K562 (cell line): Measurements from ENCODE around the gene VSIG2. TPM values are rescaled to one million over a fixed set of nuclear protein-coding genes. Genes with fewer than 3 reads are reported as not detected.
A peak's percentile ranks its signal among the peaks of the same experiment; 100 is the strongest.

Source experiments
- ATAC-seq: fragments of 200-7000 bp; cut with Tn5 transposase; 3 replicates; pipeline ENCODE4 v1.9.1; 2020; ENCODE audit warnings: moderate library complexity
- BruUV-seq: library from RNA; stranded (reverse); fragments of 400-500 nt; replicated peaks from 2 replicates; lab custom pipeline; 2021; lab: Mats Ljungman, UMichigan
- CTCF ChIA-PET: fragments of 300-600 bp; formaldehyde crosslinking; extraction: SDS; loops from one replicate; lab custom pipeline; 2021; ENCODE audit warnings: low intra/inter-chr PET ratio; lab: Yijun Ruan, JAX
- POLR2A ChIA-PET: fragments of 300-600, 350-650 bp; sonication (Branson Sonifier 250); formaldehyde crosslinking; extraction: SDS; loops from one replicate; lab custom pipeline; 2021; ENCODE audit warnings: antibody characterized with exemption, inconsistent platforms; lab: Yijun Ruan, JAX
- DNase-seq, 4 experiments: peaks; one replicate each; pipeline versions ENCODE4 v3.0.0 to v3.0.0-alpha.2; 2011 to 2018; ENCODE audit warnings: low spot score in 3 of 4, mixed read lengths in 3 of 4; ENCODE audit errors: extremely low read depth in 1 of 4
- FAIRE-seq: peaks from 2 replicates; lab custom pipeline; 2011; peaks lifted over from hg19 to GRCh38; lab: Jason Lieb, UNC
- H2AFZ ChIP-seq: 2 replicates; pipeline ENCODE4 v1.6.0; 2011; ENCODE audit warnings: low read depth, low read length, control low read depth, inconsistent platforms
- H3K27ac ChIP-seq: fragments of 200-600 bp; 3 replicates; pipeline ENCODE4 v1.8.0; 2011; ENCODE audit warnings: low read depth, mild to moderate bottlenecking, control low read depth, inconsistent platforms, low read length, moderate library complexity, mixed read lengths; ENCODE audit errors: extremely low read depth
- H3K27me3 ChIP-seq, 2 experiments: fragments of 300-600 bp in 1 of 2; 2 replicates in 1 of 2; 3 replicates in 1 of 2; pipeline versions ENCODE4 v1.6.0 to v1.8.0; 2011; ENCODE audit warnings: inconsistent platforms in 2 of 2, low read length in 2 of 2, mild to moderate bottlenecking in 1 of 2, mixed read lengths in 1 of 2, moderate library complexity in 1 of 2; ENCODE audit not compliant: control insufficient read depth in 2 of 2, insufficient read depth in 2 of 2
- H3K36me3 ChIP-seq: fragments of 300-600 bp; 3 replicates; pipeline ENCODE4 v1.8.0; 2011; ENCODE audit warnings: mild to moderate bottlenecking, low read length, inconsistent platforms; ENCODE audit not compliant: control insufficient read depth, insufficient read depth
- H3K4me1 ChIP-seq, 2 experiments: fragments of 200-600 bp in 1 of 2; replicated peaks in 1 of 2; 2 replicates in 1 of 2; 3 replicates in 1 of 2; pipeline versions ENCODE4 v1.5.1 to v1.8.0; 2011; ENCODE audit warnings: inconsistent platforms in 2 of 2, low read length in 2 of 2, mild to moderate bottlenecking in 1 of 2, mixed read lengths in 1 of 2, moderate library complexity in 1 of 2; ENCODE audit not compliant: control insufficient read depth in 2 of 2, insufficient read depth in 2 of 2
- H3K4me2 ChIP-seq: 2 replicates; pipeline ENCODE4 v1.6.1; 2011; ENCODE audit warnings: low read length, control low read depth, inconsistent platforms, mixed read lengths; ENCODE audit not compliant: insufficient read depth
- H3K4me3 ChIP-seq: fragments of 200-600 bp; sonication (generic), shearing (Covaris generic); 2 replicates; pipeline ENCODE4 v1.5.1; 2016; ENCODE audit warnings: control low read depth, inconsistent platforms
- H3K79me2 ChIP-seq: fragments of 200-600 bp; 3 replicates; pipeline ENCODE4 v1.8.0; 2011; ENCODE audit warnings: low read length, inconsistent platforms; ENCODE audit not compliant: control insufficient read depth, insufficient read depth
- H3K9ac ChIP-seq, 2 experiments: 2 replicates each; pipeline versions ENCODE4 v1.6.0 to v1.6.1; 2011; ENCODE audit warnings: low read depth in 2 of 2, low read length in 2 of 2, control low read depth in 1 of 2, inconsistent platforms in 1 of 2, mild to moderate bottlenecking in 1 of 2, mixed read lengths in 1 of 2; ENCODE audit not compliant: insufficient read depth in 1 of 2
- H3K9me1 ChIP-seq: one replicate; pipeline ENCODE4 v1.6.0; 2011; ENCODE audit warnings: inconsistent platforms, mild to moderate bottlenecking, low read length, moderate library complexity; ENCODE audit not compliant: control insufficient read depth, insufficient read depth
- H3K9me3 ChIP-seq: replicated peaks from 2 replicates; pipeline ENCODE4 v1.5.1; 2011; ENCODE audit warnings: low read depth, low read length, inconsistent platforms; ENCODE audit not compliant: control insufficient read depth, insufficient read depth
- H4K20me1 ChIP-seq: replicated peaks from 2 replicates; pipeline ENCODE4 v1.6.1; 2011; ENCODE audit warnings: low read length, inconsistent platforms, mixed read lengths; ENCODE audit not compliant: control insufficient read depth, insufficient read depth
- BCL6 ChIP-seq: fragments of 250-450 bp; sonication (Bioruptor Pico); IDR thresholded peaks from 2 replicates; pipeline ENCODE4 v1.4.0; 2020
- CCNT2 ChIP-seq: IDR thresholded peaks from 2 replicates; pipeline ENCODE4 v1.6.1; 2011; ENCODE audit warnings: borderline replicate concordance, low read depth, mild to moderate bottlenecking, moderate library complexity, mixed read lengths, low read length; ENCODE audit not compliant: insufficient read length; ENCODE audit errors: extremely low read depth
- CREB1 ChIP-seq, 2 experiments: sonication (generic) in 1 of 2; formaldehyde crosslinking in 1 of 2; IDR thresholded peaks; 2 replicates each; pipeline versions ENCODE4 v1.6.1 to v1.8.0; 2012 to 2022; ENCODE audit warnings: inconsistent platforms in 1 of 2, mild to moderate bottlenecking in 1 of 2, missing genetic modification reagents in 1 of 2, moderate library complexity in 1 of 2
- EGR1 ChIP-seq: fragments of 450-650 bp; conservative IDR thresholded peaks from 2 replicates; pipeline ENCODE4 v1.6.1; 2017; ENCODE audit warnings: mild to moderate bottlenecking
- GATAD2A ChIP-seq: fragments of 450-650 bp; IDR thresholded peaks from 2 replicates; pipeline ENCODE4 v1.6.1; 2017
- MAZ ChIP-seq, 2 experiments: fragments of 450-650 bp in 1 of 2; sonication (generic) in 1 of 2; formaldehyde crosslinking; IDR thresholded peaks in 1 of 2; conservative IDR thresholded peaks in 1 of 2; 2 replicates each; pipeline versions ENCODE4 v1.4.0 to v1.5.0; 2020; ENCODE audit warnings: mild to moderate bottlenecking in 1 of 2, missing genetic modification reagents in 1 of 2
- NRF1 ChIP-seq, 2 experiments: fragments of 450-650 bp; IDR thresholded peaks in 1 of 2; conservative IDR thresholded peaks in 1 of 2; 2 replicates each; pipeline ENCODE4 v1.6.1; 2014; ENCODE audit warnings: mild to moderate bottlenecking in 2 of 2
- PHF8 ChIP-seq: fragments of 200-600 bp; sonication (generic); IDR thresholded peaks from 2 replicates; pipeline ENCODE4 v1.6.1; 2012; ENCODE audit warnings: mixed run types, mild to moderate bottlenecking, inconsistent platforms, low read length, moderate library complexity, borderline replicate concordance
- PHTF2 ChIP-seq: fragments of 250-450 bp; sonication (Bioruptor Pico); IDR thresholded peaks from 2 replicates; pipeline ENCODE4 v1.5.0; 2021; ENCODE audit warnings: mild to moderate bottlenecking
- RB1 ChIP-seq: fragments of 450-650 bp; IDR thresholded peaks from 2 replicates; pipeline ENCODE4 v1.6.1; 2017; ENCODE audit warnings: low read depth, mild to moderate bottlenecking
- SMC3 ChIP-seq: conservative IDR thresholded peaks from 2 replicates; pipeline ENCODE4 v1.6.1; 2011; ENCODE audit warnings: low read depth, low read length, improper control_type of control experiment; ENCODE audit not compliant: insufficient read depth
- ZBTB7A ChIP-seq: IDR thresholded peaks from 2 replicates; pipeline ENCODE4 v1.6.1; 2011; ENCODE audit warnings: low read depth, mild to moderate bottlenecking, low read length, moderate library complexity, borderline replicate concordance; ENCODE audit not compliant: control insufficient read depth
- ZC3H8 ChIP-seq: fragments of 450-650 bp; IDR thresholded peaks from 2 replicates; pipeline ENCODE4 v1.6.1; 2017
- WGBS: fragments of 100-300 bp; shearing (Covaris generic); methylation state at CpG from one replicate; pipeline ENCODE4 v1.1.6; 2016; ENCODE audit warnings: low coverage, mixed read lengths; ENCODE audit not compliant: insufficient coverage; ENCODE audit errors: missing lambda C conversion rate; 5-methylcytosine and 5-hydroxymethylcytosine counted together
- in situ Hi-C: fragments of 300-500 bp; cut with MboI; formaldehyde crosslinking; loops from 4 replicates; pipeline ENCODE4 v1.15.0; 2018; ENCODE audit warnings: inconsistent platforms, mixed read lengths
- intact Hi-C: fragments of 100-400 bp; cut with micrococcal nuclease; formaldehyde crosslinking; loops from 2 replicates; pipeline ENCODE4 v1.14.2; 2022
- polyA plus RNA-seq, 8 experiments: library from polyadenylated mRNA; depleted of rRNA in 4 of 8; stranded (reverse) in 5 of 8; unstranded in 3 of 8; fragments of >200 nt; fragmentation: Nextera tagmentation in 2 of 8; fragmentation: Illumina TruSeq in 1 of 8; extraction: Ambion mirVana in 2 of 8; extraction: Trizol in 1 of 8; gene quantifications; 2 replicates each; pipeline versions ENCODE4 v1.2.1 to v1.2.3, GENCODE V29; 2011 to 2014; ENCODE audit warnings: inconsistent platforms in 1 of 8, missing spikeins in 1 of 8
- total RNA-seq, 7 experiments: library from RNA; depleted of rRNA in 6 of 7; stranded (reverse); fragments of >200 nt in 6 of 7; fragmentation: Illumina TruSeq in 2 of 7; extraction: Trizol in 2 of 7; gene quantifications; 2 replicates each; pipeline versions ENCODE4 v1.2.1 to v1.2.3, GENCODE V29; 2011 to 2021; ENCODE audit warnings: low replicate concordance in 1 of 7
- TF ChIP-seq, protein P1 (sequence below), 2 experiments: IDR thresholded peaks; 2 replicates each; pipeline ENCODE4 v1.6.1; 2011; ENCODE audit warnings: borderline replicate concordance in 1 of 2, control low read depth in 1 of 2, low read depth in 1 of 2, low read length in 1 of 2, mild to moderate bottlenecking in 1 of 2, mixed read lengths in 1 of 2, moderate library complexity in 1 of 2; ENCODE audit not compliant: insufficient read depth in 1 of 2, insufficient read length in 1 of 2, poor library complexity in 1 of 2, severe bottlenecking in 1 of 2; ENCODE audit errors: extremely low read depth in 1 of 2
- TF ChIP-seq, protein P2 (sequence below): sonication (generic); formaldehyde crosslinking; IDR thresholded peaks from 2 replicates; pipeline ENCODE4 v1.8.0; 2022; ENCODE audit warnings: mild to moderate bottlenecking, low read depth, missing genetic modification reagents
- TF ChIP-seq, protein P3 (sequence below): fragments of 450-650 bp; IDR thresholded peaks from 2 replicates; pipeline ENCODE4 v1.6.1; 2016; ENCODE audit warnings: missing biosample characterization, missing genetic modification characterization

Gene VSIG2
- total and polyA plus RNA-seq, 9 of the 15 experiments (the other 6 are each of a cell fraction or from before 2014, with no cell fraction given), result not detected

DNA sequence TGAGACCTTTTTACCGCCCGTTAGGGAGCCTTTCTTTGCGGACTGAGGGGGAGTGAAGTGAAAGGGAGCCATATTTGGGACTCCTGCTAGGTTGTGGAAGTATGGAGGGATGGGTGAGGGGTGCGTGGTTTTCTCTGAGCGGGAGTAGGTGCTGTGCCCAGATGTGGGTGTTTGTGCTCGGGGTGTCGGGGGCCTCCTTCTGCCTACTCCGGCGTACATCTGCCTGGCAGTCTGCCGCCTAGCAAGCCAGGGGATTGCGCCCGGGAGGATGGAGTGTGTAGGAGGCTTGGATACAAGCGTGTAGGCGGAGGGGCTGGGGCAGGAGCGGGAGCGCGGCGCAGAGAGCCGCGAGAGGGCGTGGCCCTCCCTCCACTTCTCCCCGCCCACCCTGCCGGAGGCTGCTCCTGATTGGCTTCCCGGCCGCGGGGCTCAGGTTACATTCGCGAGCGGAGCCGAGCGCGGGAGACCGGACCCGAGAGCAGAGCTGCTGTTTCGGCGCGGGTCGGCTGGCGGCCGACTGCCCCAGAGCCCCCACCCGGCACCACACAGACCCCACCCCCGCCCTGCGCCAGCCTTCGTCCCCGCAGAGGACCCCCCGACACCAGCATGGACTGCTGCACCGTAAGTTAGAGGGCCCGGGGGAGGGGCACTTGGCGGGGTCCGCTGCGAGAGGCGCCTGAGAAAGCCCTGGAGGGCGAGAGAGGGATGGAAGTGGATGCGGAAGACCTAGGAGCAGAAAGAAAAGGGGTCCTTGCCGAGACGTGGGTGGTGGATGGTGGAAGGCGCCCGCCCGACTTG is 12.4 kb downstream of the VSIG2 start, which contains the start of gene NRGN:
NRGN (plus strand) TSS at position 464 of the 798 bp plus-strand sequence; CDS start at position 607, 143 bp downstream.
- peak within 1 kb of the TSS; percentile 87 for H3K4me2 ChIP-seq
- H3K4me1 ChIP-seq, result peaks cover 14 to 17% of the 10 kb centered on the region in 2 experiments; a peak in 4 of 5 replicates
- H3K4me3 ChIP-seq, result peak within 1 kb of the TSS; percentile 54
- H3K9me3 ChIP-seq, result no peaks in the 10 kb centered on the region
- H3K9ac ChIP-seq, result peak within 1 kb of the TSS; percentile 38 to 82; a peak in 3 of 4 replicates
- H3K27ac ChIP-seq, result no peak within 1 kb of the TSS
- FAIRE-seq, result peak; percentile 90
- 0 out of 2 replicates have a peak, but pooled peaks cover 9% of the 10 kb centered on the region for H4K20me1 ChIP-seq
- no TSS peak for BruUV-seq
- DNase-seq, result peak; percentile 95 to 97 (median 97)
- no peaks in the 10 kb centered on the region for H3K36me3 ChIP-seq
- H3K79me2 ChIP-seq, result no peaks in the 10 kb centered on the region
- ChIA-PET CTCF (interaction anchor here (0.5 kb wide), 1 partner anchor 1160 kb away, joined by 3 read pairs; no protein-coding TSS in a partner anchor), POLR2A (interaction anchor here (1.0 kb wide), 1 partner anchor 20 kb away, joined by 3 read pairs; no protein-coding TSS in a partner anchor)
- intact Hi-C loops, result no loop called here
- H3K9me1 ChIP-seq, result no peaks in the 10 kb centered on the region
- ATAC-seq, result peak; percentile 100
- peaks cover 13 to 45% of the 10 kb centered on the region in 2 experiments; a peak in 4 of 5 replicates for H3K27me3 ChIP-seq
- WGBS, result 1% methylated on average over 23 of the region's 59 CpGs
- in situ Hi-C loops, result no loop called here
- peak within 1 kb of the TSS; percentile 87 for H2AFZ ChIP-seq
- TF ChIP-seq ZBTB7A (peak; percentile 64; the same call in 1 of the 2 replicates), GATAD2A (no peak), SMC3 (no peak), EGR1 (peak; percentile 84), BCL6 (no peak), ZC3H8 (no peak), PHTF2 (no peak), NRF1 (conservative IDR thresholded peaks at IDR 0.05 in 1 of 2, IDR thresholded peaks at IDR 0.05 in 1 of 2) (peak; percentile 64 to 70), PHF8 (peak; percentile 24; the same call in 1 of the 2 replicates), MAZ (CRISPR knock-in tag; conservative IDR thresholded peaks at IDR 0.05 in 1 of 2, IDR thresholded peaks at IDR 0.05 in 1 of 2) (0 out of 4 replicates have a peak, but pooled peaks have one; percentile 11 to 42), CCNT2 (peak; percentile 45), RB1 (peak; percentile 28; the same call in 1 of the 2 replicates), CREB1 (IDR thresholded peaks at IDR 0.05) (0 out of 2 replicates have a peak, but pooled peaks have one; percentile 5), CREB1 (CRISPR knock-in tag; IDR thresholded peaks at IDR 0.05) (no peak)
- TF ChIP-seq, protein P1, sequence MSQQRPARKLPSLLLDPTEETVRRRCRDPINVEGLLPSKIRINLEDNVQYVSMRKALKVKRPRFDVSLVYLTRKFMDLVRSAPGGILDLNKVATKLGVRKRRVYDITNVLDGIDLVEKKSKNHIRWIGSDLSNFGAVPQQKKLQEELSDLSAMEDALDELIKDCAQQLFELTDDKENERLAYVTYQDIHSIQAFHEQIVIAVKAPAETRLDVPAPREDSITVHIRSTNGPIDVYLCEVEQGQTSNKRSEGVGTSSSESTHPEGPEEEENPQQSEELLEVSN (IDR thresholded peaks at IDR 0.05; ENCODE audit: borderline replicate concordance in 1 of 2, extremely low read depth in 1 of 2, insufficient read depth in 1 of 2, insufficient read length in 1 of 2, low read depth in 1 of 2, low read length in 1 of 2, poor library complexity in 1 of 2, severe bottlenecking in 1 of 2), result peak; percentile 69 to 78
- TF ChIP-seq, protein P2, sequence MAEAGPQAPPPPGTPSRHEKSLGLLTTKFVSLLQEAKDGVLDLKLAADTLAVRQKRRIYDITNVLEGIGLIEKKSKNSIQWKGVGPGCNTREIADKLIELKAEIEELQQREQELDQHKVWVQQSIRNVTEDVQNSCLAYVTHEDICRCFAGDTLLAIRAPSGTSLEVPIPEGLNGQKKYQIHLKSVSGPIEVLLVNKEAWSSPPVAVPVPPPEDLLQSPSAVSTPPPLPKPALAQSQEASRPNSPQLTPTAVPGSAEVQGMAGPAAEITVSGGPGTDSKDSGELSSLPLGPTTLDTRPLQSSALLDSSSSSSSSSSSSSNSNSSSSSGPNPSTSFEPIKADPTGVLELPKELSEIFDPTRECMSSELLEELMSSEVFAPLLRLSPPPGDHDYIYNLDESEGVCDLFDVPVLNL, result 0 out of 2 replicates have a peak, but pooled peaks have one; percentile 16
- TF ChIP-seq, protein P3, sequence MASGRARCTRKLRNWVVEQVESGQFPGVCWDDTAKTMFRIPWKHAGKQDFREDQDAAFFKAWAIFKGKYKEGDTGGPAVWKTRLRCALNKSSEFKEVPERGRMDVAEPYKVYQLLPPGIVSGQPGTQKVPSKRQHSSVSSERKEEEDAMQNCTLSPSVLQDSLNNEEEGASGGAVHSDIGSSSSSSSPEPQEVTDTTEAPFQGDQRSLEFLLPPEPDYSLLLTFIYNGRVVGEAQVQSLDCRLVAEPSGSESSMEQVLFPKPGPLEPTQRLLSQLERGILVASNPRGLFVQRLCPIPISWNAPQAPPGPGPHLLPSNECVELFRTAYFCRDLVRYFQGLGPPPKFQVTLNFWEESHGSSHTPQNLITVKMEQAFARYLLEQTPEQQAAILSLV, result no peak
